BJ (cell line): ENCODE data around the gene WDR93. TPM values are rescaled to one million over a fixed set of nuclear protein-coding genes. Genes with fewer than 3 reads are reported as not detected.

ENCODE experiments used
- CTCF ChIA-PET: fragments of 350-600 bp; formaldehyde crosslinking; extraction: SDS; loops from one replicate; lab custom pipeline; 2021; ENCODE audit warnings: antibody characterized with exemption, inconsistent platforms; lab: Yijun Ruan, JAX
- POLR2A ChIA-PET: fragments of 300-600 bp; sonication (Branson Sonifier 250); formaldehyde crosslinking; extraction: SDS; loops from one replicate; lab custom pipeline; 2021; ENCODE audit warnings: antibody characterized with exemption; lab: Charles Lee
- DNase-seq: peaks from one replicate; pipeline ENCODE4 v3.0.0-alpha.2; 2011; ENCODE audit warnings: low read depth
- H3K27me3 ChIP-seq: 2 replicates; pipeline ENCODE4 v1.6.0; 2011; ENCODE audit warnings: low read length; ENCODE audit not compliant: control insufficient read depth, insufficient read depth
- H3K36me3 ChIP-seq: 2 replicates; pipeline ENCODE4 v1.5.1; 2011; ENCODE audit warnings: low read length; ENCODE audit not compliant: control insufficient read depth, insufficient read depth
- H3K4me3 ChIP-seq: 2 replicates; pipeline ENCODE4 v1.5.1; 2011; ENCODE audit warnings: low read depth, mild to moderate bottlenecking, control low read depth, low read length
- CTCF ChIP-seq: IDR thresholded peaks from 2 replicates; pipeline ENCODE4 v1.5.1; 2011; ENCODE audit warnings: low read depth, mild to moderate bottlenecking, control low read depth, inconsistent platforms, low read length, moderate library complexity; ENCODE audit not compliant: insufficient read depth
- polyA plus RNA-seq: library from polyadenylated mRNA; depleted of rRNA; stranded (reverse); fragments of >200 nt; gene quantifications from 2 replicates; pipeline ENCODE4 v1.2.3, GENCODE V29; 2011

Gene WDR93
- polyA plus RNA-seq, 1 experiment, result 0.15 TPM

- no peak for DNase-seq
- ChIA-PET POLR2A (no interaction called here), CTCF (no interaction called here)
- Histone ChIP-seq H3K27me3 (peaks cover 2% of the 10 kb centered on the region), H3K36me3 (no peaks in the 10 kb centered on the region), H3K4me3 (no peak overlapping the region)
- no peak for TF ChIP-seq CTCF
Measured at GRCh38 chr15:89695198-89695597, 4.6 kb downstream of the WDR93 start.

DNA sequence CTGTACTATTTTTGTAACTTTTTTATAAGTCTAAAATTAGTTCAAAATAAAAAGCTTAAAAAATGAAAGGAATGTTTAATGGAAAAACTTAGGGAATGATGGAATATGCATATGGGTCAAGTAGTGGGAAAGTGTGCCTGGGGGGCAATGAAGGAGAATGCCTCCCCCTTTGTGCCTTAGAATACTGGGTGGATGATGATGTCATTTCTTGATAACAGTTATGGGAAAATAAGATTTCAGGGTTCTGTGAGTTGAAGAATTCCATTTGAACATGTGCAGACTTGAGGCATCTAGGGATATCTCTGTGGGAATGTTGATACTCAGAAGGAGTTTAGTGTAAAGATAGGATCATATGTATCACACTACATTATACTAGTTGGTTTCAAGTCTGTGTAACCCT, 13.8 kb downstream of the WDR93 start:
- Histone ChIP-seq H3K36me3 (no peaks in the 10 kb centered on the region), H3K4me3 (no peak overlapping the region), H3K27me3 (peaks cover 15% of the 10 kb centered on the region)
- CTCF ChIA-PET, result no interaction called here
- no peak for DNase-seq
- TF ChIP-seq CTCF, result no peak
- POLR2A ChIA-PET, result no interaction called here

DNA sequence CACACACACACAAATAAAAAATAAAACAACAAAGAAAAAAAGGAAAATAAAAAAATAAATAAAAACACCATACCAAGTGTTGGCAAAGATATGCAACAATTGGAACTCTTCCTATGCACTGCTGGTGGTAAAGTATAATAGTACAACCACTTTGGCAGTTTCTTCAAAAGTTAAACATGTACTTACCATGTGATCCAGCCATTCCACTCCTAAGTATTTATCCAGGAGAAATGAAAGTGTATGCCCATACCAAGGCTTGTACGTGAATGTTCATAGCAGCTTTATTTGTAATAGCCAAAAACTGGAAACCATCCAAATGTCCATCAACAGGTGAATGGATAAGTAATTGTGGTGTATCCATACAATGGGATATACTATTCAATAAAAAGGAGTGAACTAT, 17.0 kb downstream of the WDR93 start:
- TF ChIP-seq CTCF, result no peak
- CTCF ChIA-PET, result no interaction called here
- Histone ChIP-seq H3K27me3 (peaks cover 12% of the 10 kb centered on the region), H3K4me3 (no peak overlapping the region), H3K36me3 (no peaks in the 10 kb centered on the region)
- POLR2A ChIA-PET, result no interaction called here
- no peak for DNase-seq

DNA sequence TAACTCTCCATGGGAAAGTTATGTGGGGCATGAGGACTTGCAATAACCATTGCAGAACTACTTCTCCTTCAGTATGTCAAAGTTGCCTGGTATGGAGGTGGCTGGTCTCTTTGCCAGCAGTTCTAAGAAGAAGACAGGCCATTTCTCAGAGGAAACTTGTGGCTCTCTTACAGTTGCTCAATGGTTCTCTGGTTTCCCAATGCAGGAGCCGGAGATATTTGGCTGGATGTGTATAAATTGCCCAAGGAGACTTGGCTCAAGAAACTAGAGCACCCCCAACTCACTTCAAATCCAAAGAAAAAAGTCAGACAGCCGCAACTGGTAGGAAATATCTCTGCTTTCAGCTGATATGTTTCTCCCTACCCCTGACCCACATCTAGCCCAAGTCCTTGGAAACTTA, 24.2 kb downstream of the WDR93 start:
- H3K36me3 ChIP-seq, result no peaks in the 10 kb centered on the region
- CTCF ChIA-PET, result no interaction called here
- POLR2A ChIA-PET, result no interaction called here
- DNase-seq, result no peak
- H3K4me3 ChIP-seq, result no peak overlapping the region
- peaks cover 6% of the 10 kb centered on the region for H3K27me3 ChIP-seq
- no peak for TF ChIP-seq CTCF

GRCh38 chr15:89723031-89723430, 32.4 kb downstream of the WDR93 start:
- ChIA-PET CTCF (interaction anchor here (0.8 to 1.7 kb wide), 3 partner anchors 9 to 165 kb away, joined by 3 to 4 read pairs (median 3); no protein-coding TSS in a partner anchor), POLR2A (no interaction called here)
- H3K4me3 ChIP-seq, result no peak overlapping the region
- H3K36me3 ChIP-seq, result no peaks in the 10 kb centered on the region
- no peak for DNase-seq
- peaks cover 9% of the 10 kb centered on the region for H3K27me3 ChIP-seq
- TF ChIP-seq CTCF, result no peak
